NOMO-1 treated with DMSO at 0.1 percent for 48 hours (cell line): ENCODE measurements around the gene ITGB1BP1.

Experiments
- DNase-seq: peaks from one replicate; lab custom pipeline; 2025; ENCODE audit not compliant: unreplicated experiment; lab: John Stamatoyannopoulos, UW

ITGB1BP1 gene

GRCh38 chr2:9428965-9429577 lies 5.7 kb upstream of the ITGB1BP1 start:
- no peak for DNase-seq

GRCh38 chr2:9424447-9425164 lies 1.3 kb upstream of the ITGB1BP1 start:
- no peak for DNase-seq

GRCh38 chr2:9423922-9424272 lies 569 bp upstream of the ITGB1BP1 start:
- no peak for DNase-seq

- DNase-seq, result peak; percentile 35
Measured at GRCh38 chr2:9422321-9423099, 818 bp downstream of the ITGB1BP1 start.

- no peak for DNase-seq
Measured at GRCh38 chr2:9420495-9420894, 2.8 kb downstream of the ITGB1BP1 start.

GRCh38 chr2:9419541-9419940 lies 3.8 kb downstream of the ITGB1BP1 start:
- DNase-seq, result no peak

- no peak for DNase-seq
Measured at GRCh38 chr2:9418746-9419145, 4.6 kb downstream of the ITGB1BP1 start.

- DNase-seq, result no peak
Measured at GRCh38 chr2:9417725-9418124, 5.6 kb downstream of the ITGB1BP1 start.

GRCh38 chr2:9416962-9417316 lies 6.4 kb downstream of the ITGB1BP1 start:
- no peak for DNase-seq

- no peak for DNase-seq
Measured at GRCh38 chr2:9416267-9416961, 6.9 kb downstream of the ITGB1BP1 start.

- DNase-seq, result no peak
Measured at GRCh38 chr2:9415516-9416169, 7.7 kb downstream of the ITGB1BP1 start.

- no peak for DNase-seq
Measured at GRCh38 chr2:9412781-9413180, 10.5 kb downstream of the ITGB1BP1 start.

GRCh38 chr2:9410108-9410507 lies 13.2 kb downstream of the ITGB1BP1 start:
- DNase-seq, result no peak

GRCh38 chr2:9408641-9409151 lies 14.6 kb downstream of the ITGB1BP1 start:
- DNase-seq, result no peak

GRCh38 chr2:9407363-9407811 lies 15.9 kb downstream of the ITGB1BP1 start:
- DNase-seq, result no peak

GRCh38 chr2:9406529-9407362 lies 16.6 kb downstream of the ITGB1BP1 start:
- no peak for DNase-seq

- DNase-seq, result no peak
Measured at GRCh38 chr2:9405636-9406035, 17.7 kb downstream of the ITGB1BP1 start.

GRCh38 chr2:9404451-9404850 lies 18.9 kb downstream of the ITGB1BP1 start:
- no peak for DNase-seq

GRCh38 chr2:9403924-9404323 lies 19.4 kb downstream of the ITGB1BP1 start:
- DNase-seq, result no peak
